Measurements from ENCODE around the gene DRAP1. TPM values are rescaled to one million over a fixed set of nuclear protein-coding genes. Genes with fewer than 3 reads are reported as not detected.
"Not testable (repeated sequence)": the region's sequence is repeated elsewhere in the genome, so short reads cannot be mapped to it uniquely, and the experiment has no call there.

The DRAP1 gene
- total RNA-seq, 1 donor from 2014 or later, result 165 TPM

- DNase-seq (ENCODE audit: low read depth), result no peak
Measured at GRCh38 chr11:65885808-65886536, 33.3 kb upstream of the DRAP1 start.

- DNase-seq (ENCODE audit: low read depth), result no peak
Measured at GRCh38 chr11:65886826-65887722, 32.2 kb upstream of the DRAP1 start.

- DNase-seq (ENCODE audit: low read depth), result no peak
Measured at GRCh38 chr11:65887723-65888162, 31.5 kb upstream of the DRAP1 start.

GRCh38 chr11:65888163-65888814, 30.9 kb upstream of the DRAP1 start, which contains the start of gene FIBP:
Gene FIBP (minus strand): TSS chr11:65888471. CDS start chr11:65888418, 53 bp downstream.
- DNase-seq (ENCODE audit: low read depth), result peak; percentile 97

GRCh38 chr11:65890324-65891218, 28.7 kb upstream of the DRAP1 start, which contains the start of gene CCDC85B:
Gene CCDC85B (plus strand): TSS chr11:65890673. CDS start chr11:65890784, 111 bp downstream.
- peak; percentile 95 for DNase-seq (ENCODE audit: low read depth)

GRCh38 chr11:65891219-65892136, 27.7 kb upstream of the DRAP1 start:
- DNase-seq (ENCODE audit: low read depth), result peak; percentile 61

- DNase-seq (ENCODE audit: low read depth), result not testable (repeated sequence)
Measured at GRCh38 chr11:65892137-65892540, 27.1 kb upstream of the DRAP1 start.

GRCh38 chr11:65892661-65893317, 26.4 kb upstream of the DRAP1 start:
- no peak for DNase-seq (ENCODE audit: low read depth)

- no peak for DNase-seq (ENCODE audit: low read depth)
Measured at GRCh38 chr11:65894034-65894591, 25.1 kb upstream of the DRAP1 start.

- DNase-seq (ENCODE audit: low read depth), result no peak
Measured at GRCh38 chr11:65895482-65895981, 23.7 kb upstream of the DRAP1 start.

- DNase-seq (ENCODE audit: low read depth), result no peak
Measured at GRCh38 chr11:65896034-65896999, 22.9 kb upstream of the DRAP1 start.

- no peak for DNase-seq (ENCODE audit: low read depth)
Measured at GRCh38 chr11:65897020-65897471, 22.2 kb upstream of the DRAP1 start.

GRCh38 chr11:65898656-65899355, 20.4 kb upstream of the DRAP1 start:
- DNase-seq (ENCODE audit: low read depth), result peak; percentile 26

- DNase-seq (ENCODE audit: low read depth), result peak; percentile 73
Measured at GRCh38 chr11:65899356-65900124, 19.7 kb upstream of the DRAP1 start.

- DNase-seq (ENCODE audit: low read depth), result peak; percentile 92
Measured at GRCh38 chr11:65900125-65900898, 18.9 kb upstream of the DRAP1 start, which contains the start of gene FOSL1. Gene FOSL1 (minus strand): TSS chr11:65900388. CDS start chr11:65900339, 49 bp downstream.
